ENCODE measurements around the gene PLEKHG4. TPM values are rescaled to one million over a fixed set of nuclear protein-coding genes. Genes with fewer than 3 reads are reported as not detected.
A peak's percentile ranks its signal among the peaks of the same experiment; 100 is the strongest.

PLEKHG4 gene
- polyA plus RNA-seq, 6 donors from 2014 or later: 0.13 to 6.0 (median 0.62) TPM; not detected in 1

- Mint-ChIP-seq H3K27me3 (peaks cover 0 to 5% (median 0%) of the 10 kb centered on the region in 3 donors), H3K9me3 (peaks cover 0 to 4% (median 0%) of the 10 kb centered on the region in 7 donors), H3K4me3 (peak within 1 kb of the TSS; percentile 71 to 94 (median 86)), H3K27ac (peak within 1 kb of the TSS; percentile 30 to 78 (median 70)), H3K36me3 (no peaks in the 10 kb centered on the region), H3K4me1 (peaks cover 25 to 41% (median 34%) of the 10 kb centered on the region in 3 donors)
- peak; percentile 9 to 11 for ATAC-seq (ENCODE audit: low read depth in 2 of 2)
- peak; percentile 35 for DNase-seq
These were observed 47.4 kb downstream of the PLEKHG4 start, which contains the start of the genes KCTD19 and LRRC36 for GRCh38 chr16:67326472-67327309. KCTD19 (minus strand) TSS chr16:67326741; CDS start chr16:67326707, 34 bp downstream. LRRC36 (plus strand) TSS chr16:67326815; CDS start chr16:67326863, 48 bp downstream.

GRCh38 chr16:67327743-67328142, 48.4 kb downstream of the PLEKHG4 start:
- Mint-ChIP-seq H3K36me3 (no peaks in the 10 kb centered on the region), H3K4me3 (peak overlapping the region; percentile 29 to 85 (median 45)), H3K27ac (peak overlapping the region in 3 of 6 donors; percentile 3 to 33 (median 4)), H3K27me3 (peaks cover 0 to 5% (median 0%) of the 10 kb centered on the region in 3 donors), H3K9me3 (peaks cover 0 to 4% (median 0%) of the 10 kb centered on the region in 7 donors), H3K4me1 (peaks cover 25 to 41% (median 34%) of the 10 kb centered on the region in 3 donors)
- ATAC-seq (ENCODE audit: low read depth in 2 of 2): peak in 1 of 2 donors; percentile 15
- no peak for DNase-seq

- no peak for DNase-seq
- H3K4me3 Mint-ChIP-seq: peak overlapping the region in 1 of 8 donors; percentile 17
- peaks cover 19 to 34% (median 28%) of the 10 kb centered on the region in 3 donors for H3K4me1 Mint-ChIP-seq
- no peak for ATAC-seq (ENCODE audit: low read depth in 2 of 2)
- H3K27me3 Mint-ChIP-seq: peaks cover 0 to 13% (median 0%) of the 10 kb centered on the region in 3 donors
- no peaks in the 10 kb centered on the region for H3K36me3 Mint-ChIP-seq
- H3K27ac Mint-ChIP-seq: no peak overlapping the region
- H3K9me3 Mint-ChIP-seq: peaks cover 3 to 11% (median 5%) of the 10 kb centered on the region in 7 donors
These were observed 50.6 kb downstream of the PLEKHG4 start for GRCh38 chr16:67329901-67330300.

- Mint-ChIP-seq H3K27me3 (peaks cover 0 to 13% (median 0%) of the 10 kb centered on the region in 3 donors), H3K9me3 (peaks cover 4 to 20% (median 15%) of the 10 kb centered on the region in 7 donors), H3K4me1 (peaks cover 0 to 4% (median 0%) of the 10 kb centered on the region in 3 donors), H3K27ac (no peak overlapping the region), H3K4me3 (no peak overlapping the region), H3K36me3 (peaks cover 0 to 4% of the 10 kb centered on the region in 2 donors)
- DNase-seq (no peak), ATAC-seq (ENCODE audit: low read depth in 2 of 2) (no peak)
These were observed 54.0 kb downstream of the PLEKHG4 start for GRCh38 chr16:67333315-67333714.

- DNase-seq (no peak), ATAC-seq (ENCODE audit: low read depth in 2 of 2) (no peak)
- no peak overlapping the region for H3K27ac Mint-ChIP-seq
- peaks cover 0 to 9% (median 0%) of the 10 kb centered on the region in 3 donors for H3K27me3 Mint-ChIP-seq
- peaks cover 0 to 20% (median 15%) of the 10 kb centered on the region in 7 donors for H3K9me3 Mint-ChIP-seq
- H3K4me3 Mint-ChIP-seq: no peak overlapping the region
- peaks cover 0 to 4% of the 10 kb centered on the region in 2 donors for H3K36me3 Mint-ChIP-seq
- H3K4me1 Mint-ChIP-seq: no peaks in the 10 kb centered on the region
These were observed 56.8 kb downstream of the PLEKHG4 start for GRCh38 chr16:67336116-67336515.

GRCh38 chr16:67336648-67337047, 57.3 kb downstream of the PLEKHG4 start:
- Mint-ChIP-seq H3K36me3 (peaks cover 0 to 4% of the 10 kb centered on the region in 2 donors), H3K4me3 (no peak overlapping the region), H3K9me3 (peaks cover 0 to 20% (median 15%) of the 10 kb centered on the region in 7 donors), H3K27me3 (peaks cover 0 to 9% (median 0%) of the 10 kb centered on the region in 3 donors), H3K4me1 (no peaks in the 10 kb centered on the region), H3K27ac (peak overlapping the region in 1 of 6 donors; percentile 15)
- no peak for ATAC-seq (ENCODE audit: low read depth in 2 of 2)
- DNase-seq: no peak

Other genes starting within 250 kb of the PLEKHG4 start
- 10 to 100 TPM in 2 of 6 donors, 1 to 10 TPM in 3, not detected in 1; 8.8 to 13.2 (median 10.0) TPM for gene PHAF1, start 169.6 kb upstream of the PLEKHG4 start, polyA plus RNA-seq (ENCODE audit: low read depth in 6 of 6)
- gene B3GNT9, start 128.5 kb upstream of the PLEKHG4 start, polyA plus RNA-seq (ENCODE audit: low read depth in 6 of 6): under 1 TPM in 4 of 6 donors, not detected in 2; 0.09 to 0.73 (median 0.36) TPM
- 10 to 100 TPM; 46.2 to 62.9 (median 54.4) TPM for gene TRADD, start 119.6 kb upstream of the PLEKHG4 start, polyA plus RNA-seq (ENCODE audit: low read depth in 6 of 6)
- gene FBXL8, start 119.6 kb upstream of the PLEKHG4 start, polyA plus RNA-seq (ENCODE audit: low read depth in 6 of 6): 1 to 10 TPM in 5 of 6 donors, not detected in 1; 1.0 to 2.0 (median 1.5) TPM
- gene HSF4, start 114.8 kb upstream of the PLEKHG4 start, polyA plus RNA-seq (ENCODE audit: low read depth in 6 of 6): not detected
- gene NOL3, start 109.0 kb upstream of the PLEKHG4 start, polyA plus RNA-seq (ENCODE audit: low read depth in 6 of 6): under 1 TPM in 1 of 6 donors, not detected in 5; 0.27 TPM
- gene MATCAP1, start 95.6 kb upstream of the PLEKHG4 start, polyA plus RNA-seq (ENCODE audit: low read depth in 6 of 6): under 1 TPM in 4 of 6 donors, not detected in 2; 0.33 to 0.40 (median 0.40) TPM
- under 1 TPM in 3 of 6 donors, not detected in 3; 0.12 to 0.19 (median 0.15) TPM for gene EXOC3L1, start 89.4 kb upstream of the PLEKHG4 start, polyA plus RNA-seq (ENCODE audit: low read depth in 6 of 6)
- 10 to 100 TPM; 54.0 to 75.9 (median 61.7) TPM for gene E2F4, start 87.4 kb upstream of the PLEKHG4 start, polyA plus RNA-seq (ENCODE audit: low read depth in 6 of 6)
- gene ELMO3, start 80.4 kb upstream of the PLEKHG4 start, polyA plus RNA-seq (ENCODE audit: low read depth in 6 of 6): under 1 TPM in 5 of 6 donors, not detected in 1; 0.14 to 0.48 (median 0.39) TPM
- 10 to 100 TPM; 44.9 to 66.7 (median 55.0) TPM for gene TMEM208, start 52.4 kb upstream of the PLEKHG4 start, polyA plus RNA-seq (ENCODE audit: low read depth in 6 of 6)
- gene FHOD1, start 32.1 kb upstream of the PLEKHG4 start, polyA plus RNA-seq (ENCODE audit: low read depth in 6 of 6): 1 to 10 TPM; 1.4 to 4.8 (median 2.3) TPM
- gene SLC9A5, start 30.6 kb upstream of the PLEKHG4 start, polyA plus RNA-seq (ENCODE audit: low read depth in 6 of 6): under 1 TPM in 4 of 6 donors, not detected in 2; 0.08 to 0.14 (median 0.10) TPM
- gene KCTD19, start 47.2 kb downstream of the PLEKHG4 start, polyA plus RNA-seq (ENCODE audit: low read depth in 6 of 6): under 1 TPM in 1 of 6 donors, not detected in 5; 0.26 TPM
- gene LRRC36, start 47.3 kb downstream of the PLEKHG4 start, polyA plus RNA-seq (ENCODE audit: low read depth in 6 of 6): under 1 TPM in 1 of 6 donors, not detected in 5; 0.48 TPM
- gene TPPP3, start 114.0 kb downstream of the PLEKHG4 start, polyA plus RNA-seq (ENCODE audit: low read depth in 6 of 6): not detected
- under 1 TPM in 3 of 6 donors, not detected in 3; 0.17 to 0.23 (median 0.21) TPM for gene ZDHHC1, start 136.9 kb downstream of the PLEKHG4 start, polyA plus RNA-seq (ENCODE audit: low read depth in 6 of 6)
- not detected for gene HSD11B2, start 151.6 kb downstream of the PLEKHG4 start, polyA plus RNA-seq (ENCODE audit: low read depth in 6 of 6)
- 100 to 1,000 TPM; 136 to 255 (median 157) TPM for gene ATP6V0D1, start 201.6 kb downstream of the PLEKHG4 start, polyA plus RNA-seq (ENCODE audit: low read depth in 6 of 6)
- not detected for gene AGRP, start 204.0 kb downstream of the PLEKHG4 start, polyA plus RNA-seq (ENCODE audit: low read depth in 6 of 6)
- 10 to 100 TPM in 5 of 6 donors, 1 to 10 TPM in 1; 3.4 to 34.5 (median 16.5) TPM for gene RIPOR1, start 249.3 kb downstream of the PLEKHG4 start, polyA plus RNA-seq (ENCODE audit: low read depth in 6 of 6)